ENCODE measurements around the gene ASTN2.

GRCh38 chr9:117035546-117035945 lies 379.3 kb downstream of the ASTN2 start:
- TF ChIP-seq REST (IDR thresholded peaks at IDR 0.05; ENCODE audit: insufficient read depth in 1 of 2, low read depth in 2 of 2, low read length in 2 of 2) = no peak
- no peak for TF ChIP-seq POLR2AphosphoS5 (IDR thresholded peaks at IDR 0.05; ENCODE audit: low read depth, low read length)
- no peak for TF ChIP-seq TAF1 (IDR thresholded peaks at IDR 0.05; ENCODE audit: borderline replicate concordance, insufficient read depth, low read length)
- no peak for TF ChIP-seq SIN3A (IDR thresholded peaks at IDR 0.05; ENCODE audit: borderline replicate concordance, insufficient read depth, low read length)

Measured in PFSK-1 (cell line).